GM04503 (cell line): Measurements from ENCODE around the gene AP3S2.
"Not testable (repeated sequence)": the region's sequence is repeated elsewhere in the genome, so short reads cannot be mapped to it uniquely, and the experiment has no call there.

ENCODE experiments used
- DNase-seq: peaks from one replicate; pipeline ENCODE4 v3.0.0-alpha.2; 2012; ENCODE audit warnings: low read depth

Gene AP3S2

DNA sequence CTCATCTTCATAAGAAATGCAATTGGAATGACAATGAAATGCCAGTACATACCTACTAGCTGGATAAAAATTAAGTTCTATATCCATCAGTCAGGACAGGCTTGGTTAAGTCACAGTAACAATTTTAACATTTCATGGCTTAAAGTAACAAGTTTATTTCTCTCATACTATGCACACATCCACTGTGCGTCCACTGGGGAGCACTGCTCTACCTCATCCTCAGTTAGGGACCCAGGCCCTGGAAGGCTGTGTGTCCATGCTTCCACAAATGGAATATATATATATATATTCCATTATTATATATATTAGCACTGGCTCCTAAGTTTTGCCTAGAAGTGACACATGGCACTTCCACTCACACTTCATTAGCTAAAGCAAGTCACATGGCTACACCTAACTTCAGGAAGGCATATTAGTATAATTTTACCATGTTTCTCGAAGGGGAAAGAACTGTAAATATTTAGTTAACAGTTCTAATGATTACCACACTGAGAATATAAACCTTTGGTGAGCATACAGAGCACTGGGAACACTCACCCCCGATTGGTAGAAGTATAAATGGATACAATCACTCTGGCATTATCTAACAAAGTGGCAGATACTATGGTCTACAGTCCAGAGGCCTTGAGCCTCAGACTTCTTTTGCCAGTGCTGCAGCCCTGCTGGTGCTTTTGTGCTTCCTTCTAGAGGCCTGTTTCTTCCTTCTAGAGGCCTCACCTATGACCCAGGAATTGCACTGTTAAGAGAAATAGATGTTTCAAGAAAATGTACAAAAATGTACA lies 28.6 kb downstream of the AP3S2 start:
- DNase-seq: no peak

DNA sequence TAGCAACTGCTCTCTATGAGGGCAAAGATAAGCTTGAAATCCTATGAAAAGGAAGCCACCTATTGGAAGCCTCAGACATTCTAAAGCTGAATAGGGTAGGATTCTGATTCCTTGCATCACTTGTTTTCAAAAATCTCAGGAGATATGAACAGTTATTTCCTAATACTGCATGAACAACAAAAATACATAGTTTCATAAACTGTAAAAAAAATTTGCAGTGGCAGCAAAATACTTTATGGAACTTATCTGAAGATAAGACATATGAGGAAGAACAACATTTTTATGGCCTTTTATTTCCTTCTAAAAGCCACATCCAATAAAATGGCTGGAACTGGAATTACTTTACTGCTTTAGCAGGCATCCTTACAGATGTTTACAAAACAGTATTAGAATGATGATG lies 29.9 kb downstream of the AP3S2 start:
- DNase-seq: no peak

DNA sequence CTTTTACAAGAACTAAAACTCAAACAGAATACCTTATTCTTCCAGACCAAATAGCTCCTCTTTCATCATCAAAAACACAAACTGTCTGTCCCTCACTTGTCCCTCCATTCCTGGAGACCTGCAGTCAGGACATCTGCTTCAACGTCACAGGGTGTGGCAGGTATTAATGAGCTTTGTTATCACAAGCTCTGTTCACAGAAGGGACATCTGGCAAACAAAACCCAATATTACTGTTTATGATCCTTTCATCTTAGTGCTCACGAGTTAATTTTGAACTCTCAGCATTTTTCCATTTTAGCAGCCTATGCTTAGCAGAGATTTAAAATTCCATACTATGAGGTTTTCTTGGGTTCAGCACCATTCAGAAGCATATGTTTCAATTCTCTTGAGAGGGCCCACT lies 32.9 kb downstream of the AP3S2 start:
- DNase-seq: no peak

DNA sequence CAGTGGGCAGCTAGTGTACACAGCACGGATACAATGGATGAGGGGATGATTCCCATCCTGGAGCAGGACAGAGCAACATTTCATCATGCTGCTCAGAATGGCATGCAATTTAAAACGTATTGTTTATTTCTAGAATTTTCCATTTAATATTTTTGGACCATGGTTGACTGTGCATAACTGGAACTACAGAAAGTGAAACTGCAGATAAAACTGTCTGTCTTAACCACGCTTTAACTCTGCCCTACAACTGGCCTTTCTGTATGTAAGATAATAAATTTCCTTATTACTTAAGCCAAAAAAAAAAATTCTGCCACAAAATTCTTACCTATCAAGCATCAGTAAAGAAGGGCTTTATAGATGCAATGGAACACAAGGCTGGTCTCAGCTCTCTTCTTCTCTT lies 33.4 kb downstream of the AP3S2 start:
- DNase-seq: no peak

DNA sequence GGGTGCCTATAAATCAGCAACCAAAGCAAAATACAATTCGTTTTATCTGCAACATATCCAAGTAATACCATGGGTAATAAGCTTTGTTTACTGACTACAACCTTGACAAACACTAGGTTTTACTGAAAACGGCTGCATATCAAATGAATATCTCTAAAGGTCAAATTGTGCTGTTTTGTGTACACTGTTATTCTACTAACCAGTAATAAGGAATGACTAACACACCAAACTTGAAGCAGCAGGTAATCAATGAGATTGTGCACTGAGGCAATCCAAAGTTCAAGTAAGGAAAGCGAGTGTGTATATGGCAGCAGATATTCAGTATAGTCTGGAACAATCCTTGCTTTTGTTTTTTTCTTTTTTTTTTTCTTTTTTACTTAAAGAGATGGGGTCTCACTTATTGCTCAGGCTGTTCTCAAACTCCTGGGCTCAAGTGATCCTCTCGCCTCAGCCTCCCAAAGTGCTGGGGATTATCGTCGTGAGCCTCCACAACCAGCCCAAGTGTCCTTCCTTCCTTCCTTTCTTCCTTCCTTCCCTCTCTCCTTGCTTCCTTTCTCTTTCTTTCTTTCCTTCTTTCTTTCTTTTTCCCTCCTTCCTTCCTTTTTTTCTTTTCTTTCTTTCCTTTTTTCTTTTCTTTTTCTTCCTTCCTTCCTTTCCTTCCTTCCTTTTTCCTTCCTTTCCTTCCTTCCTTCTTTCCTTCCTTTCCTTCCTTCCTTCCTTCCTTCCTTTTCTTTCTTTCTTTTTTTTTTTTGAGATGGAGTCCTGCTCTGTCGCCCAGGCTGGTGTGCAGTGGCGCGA lies 34.9 kb downstream of the AP3S2 start:
- no peak for DNase-seq

DNA sequence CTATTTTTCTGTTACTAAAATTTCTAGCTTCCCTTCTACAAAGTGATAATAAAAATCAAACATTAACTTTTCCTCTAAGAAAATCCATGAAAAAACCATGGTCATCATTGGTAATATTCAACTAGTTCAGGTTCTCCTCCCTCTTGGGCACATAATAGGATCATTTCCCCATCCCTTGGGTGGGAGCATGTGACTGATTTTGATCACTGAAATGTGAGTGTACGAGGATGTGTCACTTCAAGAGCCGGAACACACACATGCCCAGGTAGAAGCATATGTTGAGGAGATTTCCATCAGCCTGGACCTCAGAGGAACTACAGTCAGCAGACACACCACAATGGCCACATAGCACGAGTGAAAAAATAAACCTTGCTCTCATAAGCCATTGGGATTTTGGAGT lies 36.1 kb downstream of the AP3S2 start:
- DNase-seq: no peak

DNA sequence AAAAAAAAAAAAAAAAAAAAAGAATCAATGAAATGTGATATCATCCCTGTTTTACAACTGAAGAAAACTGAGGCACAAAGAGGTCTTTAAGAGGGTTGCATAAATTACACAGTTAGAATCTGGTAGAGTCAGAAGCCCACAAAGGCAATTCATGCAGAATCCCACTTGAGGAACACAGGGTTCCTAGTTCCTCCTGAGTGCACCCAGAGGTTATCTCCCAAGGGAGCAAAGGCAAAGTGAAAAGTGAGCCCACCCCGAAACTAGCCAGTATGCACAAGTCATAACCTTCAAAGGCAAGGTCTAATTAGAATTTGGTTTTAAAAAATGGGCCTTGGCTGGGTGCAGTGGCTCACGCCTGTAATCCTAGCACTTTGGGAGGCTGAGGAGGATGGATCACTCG lies 37.8 kb downstream of the AP3S2 start:
- DNase-seq: no peak

DNA sequence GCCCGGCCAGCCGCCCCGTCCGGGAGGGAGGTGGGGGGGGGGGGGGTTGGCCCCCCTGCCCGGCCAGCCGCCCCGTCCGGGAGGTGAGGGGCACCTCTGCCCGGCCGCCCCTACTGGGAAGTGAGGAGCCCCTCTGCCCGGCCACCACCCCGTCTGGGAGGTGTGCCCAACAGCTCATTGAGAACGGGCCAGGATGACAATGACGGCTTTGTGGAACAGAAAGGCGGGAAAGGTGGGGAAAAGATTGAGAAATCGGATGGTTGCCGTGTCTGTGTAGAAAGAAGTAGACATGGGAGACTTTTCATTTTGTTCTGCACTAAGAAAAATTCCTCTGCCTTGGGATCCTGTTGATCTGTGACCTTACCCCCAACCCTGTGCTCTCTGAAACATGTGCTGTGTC lies 38.9 kb downstream of the AP3S2 start:
- not testable (repeated sequence) for DNase-seq

DNA sequence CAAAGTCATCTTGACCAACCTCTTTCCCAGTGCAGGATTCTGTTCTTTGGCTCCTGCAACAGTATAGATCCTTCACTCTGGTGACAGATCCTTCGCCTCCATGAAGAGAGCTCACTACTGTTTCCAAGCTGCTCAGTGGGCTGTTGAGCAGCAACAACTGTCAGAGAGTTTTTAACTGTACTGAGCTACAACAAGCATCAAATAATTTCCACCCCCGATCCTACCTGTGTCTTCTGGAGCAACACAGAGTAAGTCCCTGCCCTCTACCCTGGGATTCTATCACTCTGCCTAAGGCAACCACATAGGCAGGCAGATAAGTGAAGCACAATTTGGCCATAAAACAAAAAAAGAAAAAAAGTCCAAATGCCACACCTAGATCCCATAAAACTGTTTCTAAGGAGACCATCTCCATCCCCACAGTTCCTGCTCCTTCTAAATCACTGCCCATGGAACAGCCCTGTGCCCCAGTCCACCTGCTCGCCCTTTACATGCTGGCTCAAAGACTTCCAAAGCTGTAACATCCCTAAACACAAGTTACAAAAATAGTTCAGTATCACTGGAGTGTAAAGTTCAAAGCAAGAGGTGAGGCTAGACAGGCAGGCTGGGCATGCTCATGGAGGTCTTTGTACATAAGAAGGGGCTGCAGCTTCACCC lies 41.3 kb downstream of the AP3S2 start:
- DNase-seq: no peak

DNA sequence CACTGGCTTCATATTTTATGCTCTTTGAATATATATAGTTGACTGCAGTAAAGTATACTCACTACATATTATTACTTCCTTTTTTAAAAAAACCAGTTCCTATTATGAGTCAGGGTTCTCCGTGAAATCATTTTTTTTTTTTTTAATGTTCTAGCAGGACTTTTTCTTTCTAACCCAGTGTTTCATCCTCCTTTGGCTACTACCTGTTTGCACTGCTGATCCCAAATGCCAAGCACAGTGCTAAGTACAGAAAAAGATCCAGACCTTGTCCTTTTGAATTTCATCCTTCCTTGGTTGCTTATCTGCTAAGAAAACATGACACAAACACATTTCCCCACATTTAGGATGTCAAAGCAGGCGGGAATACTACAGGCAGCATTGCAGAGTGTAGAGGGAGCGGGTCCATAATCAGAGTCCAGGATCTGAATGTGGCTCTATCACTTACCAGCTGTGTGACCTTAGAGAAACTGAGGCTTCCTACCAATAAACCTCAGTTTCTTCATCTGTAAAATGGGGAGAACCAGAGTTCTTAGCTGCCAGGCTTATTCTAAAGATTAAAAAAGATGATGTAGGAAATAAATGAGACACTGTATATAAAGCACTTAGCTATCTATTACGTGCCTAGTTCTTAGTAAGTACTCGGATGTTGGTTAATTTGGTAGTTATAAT lies 42.0 kb downstream of the AP3S2 start:
- DNase-seq: no peak

DNA sequence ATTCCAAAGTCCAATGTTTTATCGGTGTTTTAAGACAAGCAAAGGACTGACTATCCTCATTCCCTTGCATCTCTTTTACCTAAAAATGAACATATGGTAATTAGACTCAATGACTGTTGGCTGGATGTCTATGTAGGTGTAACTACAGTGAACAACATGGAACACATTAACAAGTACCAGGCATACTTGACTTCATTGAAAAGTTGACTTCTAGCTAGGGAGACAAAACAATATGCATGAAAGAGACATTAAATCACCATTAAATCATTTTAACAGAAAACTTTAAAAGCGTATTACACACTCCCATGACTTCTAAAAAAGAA lies 44.9 kb downstream of the AP3S2 start:
- no peak for DNase-seq

DNA sequence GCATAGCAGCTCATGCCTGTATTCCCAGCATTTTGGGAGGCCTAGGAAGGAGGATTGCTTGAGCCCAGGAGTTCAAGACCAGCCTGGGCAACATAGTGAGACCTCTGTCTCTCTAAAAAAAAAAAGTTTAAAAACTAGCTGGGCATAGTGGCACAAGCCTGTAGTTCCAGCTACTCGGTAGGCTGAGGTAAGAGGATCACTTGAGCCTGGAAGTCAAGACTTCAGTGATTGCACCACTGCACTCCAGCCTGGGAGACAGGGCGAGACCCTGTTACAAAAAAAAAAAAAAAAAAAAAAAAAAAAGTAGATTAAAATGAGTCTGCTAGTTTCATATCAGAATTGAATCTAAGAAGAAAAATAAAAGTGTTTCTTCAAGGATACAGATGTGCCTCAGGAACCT lies 46.7 kb downstream of the AP3S2 start:
- DNase-seq: no peak

DNA sequence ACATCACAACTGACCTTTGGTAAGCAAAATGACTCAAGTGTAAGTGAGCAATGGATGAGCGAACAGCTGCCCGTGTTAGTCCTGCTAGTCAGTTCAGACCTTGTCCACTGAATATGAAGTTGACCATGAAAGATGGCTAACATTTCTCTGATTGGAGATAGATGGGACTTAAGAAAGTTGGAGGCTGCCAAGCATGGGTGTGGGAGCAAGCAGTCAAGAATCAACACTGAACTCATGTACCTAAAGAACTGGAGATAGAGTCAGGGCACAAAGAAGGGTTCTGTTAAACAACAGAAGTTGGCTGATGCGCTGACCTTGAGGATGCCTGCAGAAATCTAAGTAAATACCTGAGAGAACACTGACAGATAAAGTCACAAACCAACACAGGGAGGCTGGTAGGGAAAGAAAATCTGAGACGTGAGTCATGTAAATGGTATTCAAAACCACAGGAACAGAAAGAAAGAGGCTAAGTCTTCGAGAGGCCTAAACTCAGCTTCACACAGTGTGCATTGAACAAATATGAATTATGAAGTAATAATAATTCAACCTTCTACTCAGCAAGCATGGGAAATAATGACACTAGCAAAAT lies 48.4 kb downstream of the AP3S2 start:
- peak; percentile 72 for DNase-seq

DNA sequence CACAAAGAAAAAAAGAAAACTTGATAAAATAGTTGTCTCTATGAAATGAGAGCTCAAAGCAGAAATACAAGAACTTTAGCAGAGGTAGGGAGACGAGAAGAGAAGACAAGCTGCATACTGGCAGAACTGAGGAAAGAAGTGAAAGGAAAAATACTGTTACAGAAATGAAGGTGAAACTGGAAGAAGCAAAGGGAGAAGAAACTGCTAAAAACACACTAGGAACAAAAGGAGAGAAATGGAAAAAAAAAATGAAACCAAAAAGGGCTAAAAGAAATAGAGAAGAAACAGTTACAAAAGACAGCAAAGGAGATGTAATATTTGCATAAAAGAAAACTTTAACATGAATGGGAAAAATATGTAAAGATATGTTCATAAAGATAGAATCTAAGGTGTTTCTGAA lies 51.8 kb downstream of the AP3S2 start:
- no peak for DNase-seq

DNA sequence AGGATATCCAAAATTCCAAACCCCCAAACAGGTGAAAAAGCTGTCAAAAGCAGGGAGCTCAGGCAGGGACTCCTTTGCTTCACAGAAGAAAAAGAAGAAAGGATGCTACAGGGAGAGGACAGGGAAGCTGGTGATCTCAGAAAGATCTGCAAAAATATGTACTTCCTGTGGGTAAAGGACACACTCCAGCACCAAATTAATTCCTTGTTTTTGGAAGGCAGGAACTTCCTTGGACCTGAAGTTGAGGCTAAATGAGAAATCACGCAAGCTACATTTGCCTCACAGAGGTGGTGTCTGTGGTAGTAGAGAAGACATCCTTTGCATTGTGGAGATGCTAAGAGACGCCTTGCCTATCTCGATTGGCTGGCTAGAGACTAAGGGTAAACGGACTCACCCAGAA lies 52.5 kb downstream of the AP3S2 start:
- no peak for DNase-seq

DNA sequence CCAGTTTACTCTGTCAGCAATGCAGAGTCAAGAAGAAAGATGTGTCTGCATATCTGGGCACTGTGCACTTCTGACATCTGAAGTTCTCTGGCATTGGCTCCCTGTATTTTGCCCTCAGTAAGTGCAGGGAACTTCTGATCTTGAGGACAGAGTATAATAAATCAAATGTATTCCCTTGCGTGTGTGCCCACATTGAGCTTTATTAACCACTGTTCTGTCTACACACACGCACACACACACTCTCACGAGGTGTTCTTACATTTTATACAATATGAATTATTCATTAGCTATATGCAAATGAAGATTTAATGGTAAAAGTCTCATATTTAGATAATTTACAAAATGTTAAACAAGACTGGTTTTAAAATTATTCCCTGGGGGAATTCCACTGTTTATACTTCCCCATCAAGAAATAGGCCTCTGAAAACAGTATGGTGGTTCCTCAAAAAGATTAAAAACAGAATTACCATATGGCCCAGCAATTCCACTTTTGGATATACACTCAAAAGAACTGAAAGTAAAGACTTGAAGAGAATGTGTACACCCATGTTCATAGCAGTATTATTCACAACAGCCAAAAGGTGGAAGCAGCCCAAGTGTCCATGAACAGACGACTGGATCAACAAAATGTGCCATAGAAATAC lies 54.5 kb downstream of the AP3S2 start:
- no peak for DNase-seq

DNA sequence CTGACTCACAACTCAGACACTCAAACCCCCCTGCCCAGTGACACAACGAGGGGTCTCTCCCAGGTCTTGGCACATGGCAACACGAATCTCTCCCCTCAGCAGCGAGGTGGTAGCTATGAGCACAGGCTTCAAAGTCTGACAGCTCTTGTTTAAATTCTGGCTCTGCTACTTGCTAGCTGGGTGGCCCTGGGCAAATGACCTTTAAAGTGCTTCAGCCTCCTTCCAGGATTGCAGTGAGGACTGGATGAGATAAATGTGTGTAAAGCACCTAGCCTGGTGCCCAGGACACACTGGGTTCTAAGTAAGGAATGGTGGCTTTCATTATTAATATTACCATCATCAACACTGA lies 56.0 kb downstream of the AP3S2 start:
- no peak for DNase-seq

DNA sequence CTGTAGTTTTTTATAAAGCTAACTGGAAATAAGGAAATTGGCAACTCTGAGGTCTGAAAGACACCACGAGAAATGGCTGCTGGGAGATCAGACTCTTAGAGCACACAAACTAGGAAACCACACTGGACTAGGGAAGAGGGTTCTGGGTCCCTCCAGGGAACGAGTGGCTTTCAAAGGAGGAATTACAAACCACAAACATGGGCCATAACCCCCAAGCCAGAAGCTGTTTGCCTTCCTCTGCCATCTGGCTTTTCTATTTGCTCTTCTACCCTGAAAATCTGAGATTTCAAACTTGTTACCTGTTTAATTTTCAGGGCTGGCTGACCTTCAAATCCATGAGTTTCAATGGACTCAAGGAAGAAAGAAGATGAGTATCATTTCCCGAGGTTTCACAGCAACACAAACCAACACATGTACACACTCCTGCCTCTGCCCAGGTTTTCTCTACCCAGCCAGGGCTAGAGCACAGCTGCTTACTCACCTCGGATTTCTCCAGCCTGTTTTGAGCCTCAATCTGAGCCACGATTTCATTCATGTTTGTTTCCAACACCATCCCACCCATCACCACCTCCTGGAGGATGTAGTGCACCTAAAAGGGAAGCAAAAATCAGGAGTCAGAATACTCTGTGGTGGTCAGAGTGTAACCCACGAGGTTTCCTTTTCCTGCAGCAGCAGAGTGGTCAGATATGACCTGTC lies 56.5 kb downstream of the AP3S2 start:
- DNase-seq: no peak

DNA sequence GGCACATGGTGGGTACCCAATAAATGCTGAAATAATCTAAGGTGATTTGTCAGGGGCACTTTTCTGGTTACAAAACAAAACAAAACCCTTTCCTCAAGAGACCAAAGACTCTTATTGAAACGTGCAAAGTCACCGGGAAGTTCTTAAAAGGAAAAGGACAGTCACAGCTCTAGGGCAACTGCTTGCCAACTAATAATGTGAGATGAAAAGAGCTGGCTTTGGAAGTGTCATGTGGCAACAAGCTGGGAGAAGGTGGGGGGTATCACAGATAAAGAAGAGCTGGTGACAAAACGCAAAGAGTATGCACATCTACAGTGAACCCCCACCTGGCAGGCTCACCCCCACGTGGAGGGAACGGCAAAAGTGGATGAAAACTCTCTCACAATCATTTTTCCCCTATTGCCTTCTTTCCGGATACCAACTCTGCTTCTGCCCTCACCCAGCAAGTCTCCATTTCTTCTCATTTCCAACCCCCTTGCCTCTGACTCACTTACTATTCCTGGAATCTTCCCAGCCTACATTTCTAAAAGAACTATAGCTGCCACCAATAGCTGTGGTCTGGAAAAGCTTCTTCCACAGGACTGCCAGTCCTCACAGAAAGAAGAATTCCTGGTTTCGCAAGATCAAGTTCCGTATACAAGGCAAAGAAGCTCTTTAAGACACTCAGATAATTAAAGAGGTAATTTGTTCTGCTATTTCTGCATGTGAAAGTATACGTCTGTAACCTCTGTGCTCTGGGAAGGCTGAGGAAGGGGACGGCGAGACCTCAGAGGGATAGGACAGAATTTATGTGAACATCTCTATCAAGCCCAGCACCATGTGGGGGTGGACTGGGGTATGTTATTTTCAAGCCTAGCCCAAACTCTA lies 57.3 kb downstream of the AP3S2 start:
- peak; percentile 94 for DNase-seq

DNA sequence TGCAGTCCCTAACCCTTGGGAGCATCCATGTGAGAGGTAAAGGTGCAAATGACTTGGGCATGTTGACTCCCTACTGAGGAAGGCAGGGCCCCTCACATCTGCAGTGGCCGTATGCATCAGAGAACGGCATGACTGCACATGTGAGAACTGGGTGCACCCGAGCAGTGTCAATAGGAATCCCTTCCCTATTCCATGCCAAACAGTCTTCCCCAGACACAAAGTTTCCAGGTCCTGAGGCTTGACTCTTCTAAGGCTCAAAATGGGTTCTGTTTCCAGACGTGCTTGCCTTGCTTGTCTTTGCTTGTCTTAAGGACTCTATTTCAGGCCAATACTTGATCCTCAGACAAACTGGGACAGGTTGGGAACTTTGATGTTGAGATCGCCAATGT lies 58.6 kb downstream of the AP3S2 start:
- DNase-seq: no peak
